Measurements from ENCODE around the gene RBFOX2. TPM values are rescaled to one million over a fixed set of nuclear protein-coding genes. Genes with fewer than 3 reads are reported as not detected.

The RBFOX2 gene
- total and polyA plus RNA-seq, 2 of the 13 experiments (the other 11 are each of a cell fraction or from before 2014, with no cell fraction given), result 37.3 to 40.4 TPM

DNA sequence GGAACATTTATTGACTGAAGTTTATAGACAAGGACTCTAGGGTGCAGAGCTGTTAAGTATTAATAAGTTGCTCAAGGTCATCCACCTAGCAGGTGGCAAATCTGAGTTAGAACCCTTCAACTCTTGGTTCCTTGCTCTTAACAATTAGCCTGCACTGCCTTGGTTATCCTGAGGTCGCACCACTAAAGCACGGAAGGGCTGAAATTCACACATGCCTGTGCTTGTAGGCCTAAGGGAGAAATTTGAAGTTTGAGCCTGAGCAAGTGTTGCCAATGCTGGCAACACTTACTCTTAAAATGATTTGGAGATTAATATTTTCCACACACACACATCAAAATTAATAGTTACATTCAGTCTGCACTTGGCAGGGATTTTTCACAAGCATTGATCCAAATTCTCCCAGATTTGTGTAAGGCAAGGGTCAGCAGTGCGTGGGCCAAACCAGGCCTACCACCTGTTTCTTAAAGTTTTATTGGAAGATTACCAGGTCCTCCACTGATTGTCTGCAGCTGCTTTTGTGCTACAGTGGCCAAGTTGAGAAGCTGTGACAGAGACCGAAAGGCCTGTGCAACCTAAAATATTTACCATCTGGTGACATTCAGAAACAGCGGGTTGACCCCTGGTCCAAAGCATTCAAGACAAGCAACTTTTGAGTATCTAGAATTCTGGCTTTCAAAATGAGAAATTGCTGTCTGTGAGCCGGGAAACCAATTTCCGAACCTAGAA is 294.7 kb downstream of the RBFOX2 start:
- TF ChIP-seq ZNF766 (CRISPR knock-in tag; IDR thresholded peaks at IDR 0.05; ENCODE audit: borderline replicate concordance), result no peak
- TF ChIP-seq ZNF776 (CRISPR knock-in tag; IDR thresholded peaks at IDR 0.05), result no peak
- TF ChIP-seq, protein P1, sequence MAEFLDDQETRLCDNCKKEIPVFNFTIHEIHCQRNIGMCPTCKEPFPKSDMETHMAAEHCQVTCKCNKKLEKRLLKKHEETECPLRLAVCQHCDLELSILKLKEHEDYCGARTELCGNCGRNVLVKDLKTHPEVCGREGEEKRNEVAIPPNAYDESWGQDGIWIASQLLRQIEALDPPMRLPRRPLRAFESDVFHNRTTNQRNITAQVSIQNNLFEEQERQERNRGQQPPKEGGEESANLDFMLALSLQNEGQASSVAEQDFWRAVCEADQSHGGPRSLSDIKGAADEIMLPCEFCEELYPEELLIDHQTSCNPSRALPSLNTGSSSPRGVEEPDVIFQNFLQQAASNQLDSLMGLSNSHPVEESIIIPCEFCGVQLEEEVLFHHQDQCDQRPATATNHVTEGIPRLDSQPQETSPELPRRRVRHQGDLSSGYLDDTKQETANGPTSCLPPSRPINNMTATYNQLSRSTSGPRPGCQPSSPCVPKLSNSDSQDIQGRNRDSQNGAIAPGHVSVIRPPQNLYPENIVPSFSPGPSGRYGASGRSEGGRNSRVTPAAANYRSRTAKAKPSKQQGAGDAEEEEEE (CRISPR knock-in tag; IDR thresholded peaks at IDR 0.05; ENCODE audit: borderline replicate concordance), result no peak
- TF ChIP-seq ZNF101 (CRISPR knock-in tag; IDR thresholded peaks at IDR 0.05; ENCODE audit: borderline replicate concordance, low read depth), result no peak
- TF ChIP-seq ZNF530 (CRISPR knock-in tag; IDR thresholded peaks at IDR 0.05; ENCODE audit: low read depth), result no peak
- no peak for TF ChIP-seq FOXK2 (IDR thresholded peaks at IDR 0.05)
- no peak for TF ChIP-seq BCL6 (CRISPR knock-in tag; IDR thresholded peaks at IDR 0.05)
- TF ChIP-seq ZNF232 (CRISPR knock-in tag; IDR thresholded peaks at IDR 0.05; ENCODE audit: borderline replicate concordance), result no peak
- no peak for TF ChIP-seq SIN3A (IDR thresholded peaks at IDR 0.05; ENCODE audit: borderline replicate concordance, low read depth, low read length)
- peaks cover 8% of the 10 kb centered on the region; the same call in 1 of the 2 replicates for H3K4me1 ChIP-seq (ENCODE audit: insufficient read depth, low read length)
- in situ Hi-C loops (cut with HindIII; ENCODE audit: extremely low pct_ligation_motif_present, low pct_unique_long_range_greater_than_20kb), result loop anchor here (10.0 to 25.0 kb wide), 3 partner anchors 99 to 378 kb away; no protein-coding TSS in a partner anchor
- peak; percentile 48 for ATAC-seq
- H4K20me1 ChIP-seq (ENCODE audit: insufficient read depth, low read length), result no peaks in the 10 kb centered on the region
- WGBS (ENCODE audit: low lambda C conversion rate), result 44% methylated on average over 6 of the region's 7 CpGs
- no peaks in the 10 kb centered on the region for H3K36me3 ChIP-seq (replicated peaks in 1 of 2; ENCODE audit: control insufficient read depth in 1 of 2, insufficient read depth in 2 of 2, low read length in 2 of 2)
- intact Hi-C loops (cut with micrococcal nuclease; ENCODE audit: unreplicated experiment), result no loop called here
- no TSS peak for BruUV-seq (replicated peaks)
- no peak overlapping the region for H3K9ac ChIP-seq (ENCODE audit: insufficient read depth, low read depth, low read length)
- no peak overlapping the region for H3K4me2 ChIP-seq (ENCODE audit: low read depth, low read length)
- H3K27ac ChIP-seq (ENCODE audit: extremely low read length, insufficient read depth, low read length), result no peak overlapping the region
- FAIRE-seq, result peak; percentile 12
- no peak overlapping the region for H3K4me3 ChIP-seq (replicated peaks in 1 of 3; ENCODE audit: insufficient read depth in 1 of 3, low read depth in 2 of 3, low read length in 3 of 3)
- ChIA-PET CTCF (ENCODE audit: low intra/inter-chr PET ratio, low total read pairs) (no interaction called here), POLR2A (interaction anchor here (1.2 kb wide), 1 partner anchor 103 kb away, joined by 3 read pairs; no protein-coding TSS in a partner anchor)
- no peaks in the 10 kb centered on the region for H3K79me2 ChIP-seq (ENCODE audit: insufficient read depth, low read length)
- H2AFZ ChIP-seq (ENCODE audit: low read length), result no peak overlapping the region
- H3K27me3 ChIP-seq (ENCODE audit: control insufficient read depth in 1 of 2, insufficient read depth in 2 of 2, low read length in 2 of 2), result peaks cover 0 to 12% of the 10 kb centered on the region in 2 experiments; a peak in 1 of 5 replicates
- DNase-seq (ENCODE audit: low spot score), result no peak
- H3K9me3 ChIP-seq (ENCODE audit: low read length), result no peaks in the 10 kb centered on the region
